ENCODE measurements around the gene ATF6B.

Gene ATF6B

DNA sequence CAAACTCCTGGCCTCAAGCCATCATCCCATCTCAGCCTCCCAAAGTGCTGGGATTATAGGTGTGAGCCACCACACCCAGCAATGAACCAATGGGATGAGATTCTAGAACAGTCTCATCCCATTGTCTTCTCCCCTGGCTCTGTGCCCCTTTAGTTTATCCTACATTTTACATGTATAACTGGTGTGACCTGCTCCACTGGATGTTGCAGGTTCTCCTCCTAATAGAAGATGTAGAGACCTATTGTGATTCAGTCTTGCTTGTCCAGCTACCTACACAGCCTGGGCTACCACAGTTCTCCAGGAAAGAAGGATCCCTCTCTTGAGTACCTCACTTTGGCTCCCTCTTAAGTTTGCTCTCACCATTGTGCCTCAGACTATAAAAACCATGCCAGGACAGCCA lies 4.1 kb upstream of the ATF6B start:
- Histone ChIP-seq H3K9me2 (replicated peaks; ENCODE audit: insufficient read depth, low read length) (no peaks in the 10 kb centered on the region), H4K20me1 (ENCODE audit: insufficient read depth, low read length) (no peaks in the 10 kb centered on the region), H3F3A (ENCODE audit: insufficient read depth, low read length) (no peaks in the 10 kb centered on the region), H3K9ac (ENCODE audit: low read length) (no peak overlapping the region), H3K79me2 (ENCODE audit: low read length) (peaks cover 23% of the 10 kb centered on the region), H2AFZ (ENCODE audit: low read length) (no peak overlapping the region), H3K4me2 (ENCODE audit: low read depth, low read length) (no peak overlapping the region), H3K4me3 (ENCODE audit: low read length) (no peak overlapping the region), H3K27me3 (replicated peaks; ENCODE audit: insufficient read depth, low read length) (peaks cover 28% of the 10 kb centered on the region), H3K36me3 (replicated peaks; ENCODE audit: insufficient read depth, low read length) (no peaks in the 10 kb centered on the region), H3K27ac (ENCODE audit: low read length) (no peak overlapping the region), H3K4me1 (ENCODE audit: low read length) (peaks cover 13% of the 10 kb centered on the region), H3K9me3 (replicated peaks; ENCODE audit: insufficient read depth, low read length) (no peaks in the 10 kb centered on the region)
- no peak for DNase-seq
- TF ChIP-seq EZH2phosphoT487 (IDR thresholded peaks at IDR 0.05; ENCODE audit: low read length) (no peak), EZH2 (optimal IDR thresholded peaks at IDR 0.05; ENCODE audit: low read depth, low read length) (no peak)
- TF ChIP-seq, protein P1, sequence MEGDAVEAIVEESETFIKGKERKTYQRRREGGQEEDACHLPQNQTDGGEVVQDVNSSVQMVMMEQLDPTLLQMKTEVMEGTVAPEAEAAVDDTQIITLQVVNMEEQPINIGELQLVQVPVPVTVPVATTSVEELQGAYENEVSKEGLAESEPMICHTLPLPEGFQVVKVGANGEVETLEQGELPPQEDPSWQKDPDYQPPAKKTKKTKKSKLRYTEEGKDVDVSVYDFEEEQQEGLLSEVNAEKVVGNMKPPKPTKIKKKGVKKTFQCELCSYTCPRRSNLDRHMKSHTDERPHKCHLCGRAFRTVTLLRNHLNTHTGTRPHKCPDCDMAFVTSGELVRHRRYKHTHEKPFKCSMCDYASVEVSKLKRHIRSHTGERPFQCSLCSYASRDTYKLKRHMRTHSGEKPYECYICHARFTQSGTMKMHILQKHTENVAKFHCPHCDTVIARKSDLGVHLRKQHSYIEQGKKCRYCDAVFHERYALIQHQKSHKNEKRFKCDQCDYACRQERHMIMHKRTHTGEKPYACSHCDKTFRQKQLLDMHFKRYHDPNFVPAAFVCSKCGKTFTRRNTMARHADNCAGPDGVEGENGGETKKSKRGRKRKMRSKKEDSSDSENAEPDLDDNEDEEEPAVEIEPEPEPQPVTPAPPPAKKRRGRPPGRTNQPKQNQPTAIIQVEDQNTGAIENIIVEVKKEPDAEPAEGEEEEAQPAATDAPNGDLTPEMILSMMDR (IDR thresholded peaks at IDR 0.05; ENCODE audit: low read length): no peak

DNA sequence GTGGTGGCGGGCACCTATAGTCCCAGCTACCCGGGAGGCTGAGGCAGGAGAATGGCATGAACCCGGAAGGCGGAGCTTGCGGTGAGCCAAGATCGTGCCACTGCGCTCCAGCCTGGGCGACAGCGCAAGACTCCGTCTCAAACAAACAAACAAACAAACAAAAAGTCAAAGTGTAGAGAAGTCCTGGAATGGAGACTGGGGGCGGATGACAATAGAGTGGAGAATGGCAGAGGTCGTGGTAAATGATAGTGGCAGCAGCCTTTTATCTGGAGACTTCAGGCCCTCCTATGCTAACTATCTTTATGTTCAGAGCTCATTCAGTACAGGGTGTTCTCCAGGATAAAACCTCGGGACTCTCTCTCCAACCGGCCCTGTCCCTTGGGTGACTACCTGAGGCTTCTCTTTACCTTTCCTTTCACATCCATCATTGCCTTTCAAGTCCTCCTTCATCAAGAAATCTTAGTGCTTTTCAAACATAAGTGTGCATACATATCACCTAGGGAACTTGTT lies 3.4 kb upstream of the ATF6B start:
- TF ChIP-seq EZH2phosphoT487 (IDR thresholded peaks at IDR 0.05; ENCODE audit: low read length) (no peak), EZH2 (optimal IDR thresholded peaks at IDR 0.05; ENCODE audit: low read depth, low read length) (no peak)
- TF ChIP-seq, protein P1 (IDR thresholded peaks at IDR 0.05; ENCODE audit: low read length): no peak
- DNase-seq: no peak
- no peaks in the 10 kb centered on the region for H3F3A ChIP-seq (ENCODE audit: insufficient read depth, low read length)
- H2AFZ ChIP-seq (ENCODE audit: low read length): no peak overlapping the region
- H3K36me3 ChIP-seq (replicated peaks; ENCODE audit: insufficient read depth, low read length): no peaks in the 10 kb centered on the region
- no peak overlapping the region for H3K9ac ChIP-seq (ENCODE audit: low read length)
- no peaks in the 10 kb centered on the region for H4K20me1 ChIP-seq (ENCODE audit: insufficient read depth, low read length)
- no peaks in the 10 kb centered on the region for H3K9me3 ChIP-seq (replicated peaks; ENCODE audit: insufficient read depth, low read length)
- no peak overlapping the region for H3K4me2 ChIP-seq (ENCODE audit: low read depth, low read length)
- H3K27ac ChIP-seq (ENCODE audit: low read length): no peak overlapping the region
- H3K79me2 ChIP-seq (ENCODE audit: low read length): peaks cover 30% of the 10 kb centered on the region
- peaks cover 28% of the 10 kb centered on the region for H3K27me3 ChIP-seq (replicated peaks; ENCODE audit: insufficient read depth, low read length)
- peaks cover 18% of the 10 kb centered on the region for H3K4me1 ChIP-seq (ENCODE audit: low read length)
- no peak overlapping the region for H3K4me3 ChIP-seq (ENCODE audit: low read length)
- no peaks in the 10 kb centered on the region for H3K9me2 ChIP-seq (replicated peaks; ENCODE audit: insufficient read depth, low read length)

DNA sequence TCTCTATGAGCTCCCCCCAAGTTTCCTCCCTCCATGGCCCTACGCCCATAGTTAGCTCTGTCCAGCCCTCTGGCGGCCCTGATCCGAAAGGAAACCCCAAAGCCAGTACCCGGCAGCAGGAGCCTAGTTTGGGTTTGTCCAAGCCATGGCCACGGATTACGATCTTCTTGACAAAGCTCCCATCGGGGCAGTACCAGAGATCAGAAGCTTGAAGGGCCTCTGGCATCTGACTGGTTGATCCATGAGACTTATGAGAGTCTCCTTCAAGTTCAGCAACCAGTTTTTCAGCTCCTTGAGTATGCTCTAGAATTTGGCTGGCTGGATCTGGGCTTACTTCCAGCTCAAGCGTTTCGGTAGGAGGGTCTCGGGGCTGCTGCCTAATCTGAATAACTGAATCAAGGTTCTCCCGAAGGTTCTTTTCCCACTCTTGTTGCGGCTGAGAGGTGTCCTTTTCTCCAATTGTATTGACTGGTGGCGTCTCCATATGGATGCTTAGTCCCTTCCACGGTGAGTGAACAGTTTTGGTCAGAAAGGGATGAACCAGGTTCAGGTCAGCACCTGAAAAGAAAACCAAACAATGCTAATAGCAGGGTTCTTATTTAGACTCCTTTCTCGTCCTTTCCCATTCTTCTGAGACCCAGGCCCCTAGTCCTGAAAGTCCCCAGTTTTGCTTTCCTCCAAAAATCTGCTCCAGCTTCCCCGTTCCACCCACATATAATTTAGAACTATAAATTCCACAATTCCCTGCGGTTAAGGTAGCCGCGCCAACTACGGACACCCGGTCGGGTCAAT lies 1.4 kb upstream of the ATF6B start:
- H3K36me3 ChIP-seq (replicated peaks; ENCODE audit: insufficient read depth, low read length): no peaks in the 10 kb centered on the region
- H3K27me3 ChIP-seq (replicated peaks; ENCODE audit: insufficient read depth, low read length): peaks cover 10% of the 10 kb centered on the region
- H3K4me3 ChIP-seq (ENCODE audit: low read length): peak overlapping the region; percentile 75
- peak overlapping the region; percentile 94 for H3K4me2 ChIP-seq (ENCODE audit: low read depth, low read length)
- H3K27ac ChIP-seq (ENCODE audit: low read length): peak overlapping the region; percentile 69; the same call in 1 of the 2 replicates
- H3F3A ChIP-seq (ENCODE audit: insufficient read depth, low read length): no peaks in the 10 kb centered on the region
- no peaks in the 10 kb centered on the region for H3K9me2 ChIP-seq (replicated peaks; ENCODE audit: insufficient read depth, low read length)
- peaks cover 18% of the 10 kb centered on the region for H3K4me1 ChIP-seq (ENCODE audit: low read length)
- TF ChIP-seq EZH2 (optimal IDR thresholded peaks at IDR 0.05; ENCODE audit: low read depth, low read length) (no peak), EZH2phosphoT487 (IDR thresholded peaks at IDR 0.05; ENCODE audit: low read length) (no peak)
- TF ChIP-seq, protein P1 (IDR thresholded peaks at IDR 0.05; ENCODE audit: low read length): no peak
- no peaks in the 10 kb centered on the region for H3K9me3 ChIP-seq (replicated peaks; ENCODE audit: insufficient read depth, low read length)
- DNase-seq: no peak
- H2AFZ ChIP-seq (ENCODE audit: low read length): peak overlapping the region; percentile 55
- H3K9ac ChIP-seq (ENCODE audit: low read length): peak overlapping the region; percentile 70
- H4K20me1 ChIP-seq (ENCODE audit: insufficient read depth, low read length): no peaks in the 10 kb centered on the region
- peaks cover 39% of the 10 kb centered on the region for H3K79me2 ChIP-seq (ENCODE audit: low read length)

Measured in MM.1S (cell line).